ENCODE data around the gene PEX3. TPM values are rescaled to one million over a fixed set of nuclear protein-coding genes. Genes with fewer than 3 reads are reported as not detected.
A peak's percentile ranks its signal among the peaks of the same experiment; 100 is the strongest.
"Not testable (repeated sequence)": the region's sequence is repeated elsewhere in the genome, so short reads cannot be mapped to it uniquely, and the experiment has no call there.

Gene PEX3
- total and polyA plus RNA-seq, 2 experiments from 2014 or later, result 23.2 to 24.5 TPM

DNA sequence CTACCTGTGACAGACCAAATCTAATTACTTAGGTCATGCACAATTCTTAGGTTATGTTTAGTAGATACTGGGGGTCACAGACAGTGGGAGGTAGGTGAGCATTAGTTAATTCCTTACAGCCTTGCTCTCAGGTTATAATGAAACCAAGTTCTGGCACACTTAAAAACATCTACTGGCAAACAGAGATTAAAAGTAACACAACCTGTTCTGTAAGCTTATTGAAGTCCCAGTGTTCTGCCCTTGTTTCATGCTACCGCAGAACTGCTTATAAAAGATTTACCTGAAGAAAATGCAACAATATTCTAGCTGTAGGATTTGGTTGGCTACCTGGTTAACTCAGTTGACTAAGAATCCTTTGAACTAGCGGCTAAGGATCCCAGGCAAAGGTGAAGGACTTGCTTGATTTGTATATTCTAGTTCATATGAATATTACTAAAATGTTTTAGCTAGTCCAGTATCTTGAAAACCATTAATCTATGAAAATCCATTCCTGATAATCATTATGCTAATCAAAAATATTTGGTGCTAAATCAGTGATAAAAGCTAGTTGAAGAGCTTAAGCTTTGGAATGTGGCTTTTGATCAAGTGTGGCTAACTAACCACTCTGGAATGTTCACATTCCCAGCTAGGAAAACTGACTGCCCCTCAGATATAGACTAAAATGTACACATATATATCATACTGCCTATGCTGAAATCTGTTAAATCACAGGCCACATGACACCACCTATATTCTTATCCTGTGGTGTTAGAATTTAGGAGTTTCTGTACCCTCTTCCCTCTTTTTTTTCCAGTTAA is 7.2 kb downstream of the PEX3 start:
- H3K4me2 ChIP-seq, result peak overlapping the region; percentile 58
- no peak for DNase-seq (ENCODE audit: low spot score)
- H3K27ac ChIP-seq, result peak overlapping the region; percentile 6
- H3K27me3 ChIP-seq, result no peaks in the 10 kb centered on the region
- H4K20me1 ChIP-seq (ENCODE audit: insufficient read depth, poor library complexity, severe bottlenecking), result no peaks in the 10 kb centered on the region
- H2AFZ ChIP-seq, result no peak overlapping the region
- no peaks in the 10 kb centered on the region for H3K36me3 ChIP-seq (replicated peaks; ENCODE audit: insufficient read depth, low read depth)
- H3K4me3 ChIP-seq, result no peak overlapping the region
- H3K4me1 ChIP-seq (ENCODE audit: insufficient read depth), result no peaks in the 10 kb centered on the region
- H3K9me2 ChIP-seq (replicated peaks; ENCODE audit: insufficient read depth), result no peaks in the 10 kb centered on the region
- H3K79me2 ChIP-seq, result peaks cover 20% of the 10 kb centered on the region
- H3K9me3 ChIP-seq (ENCODE audit: low read depth), result no peaks in the 10 kb centered on the region
- 52% methylated on average over 2 of the region's 2 CpGs for WGBS (ENCODE audit: low lambda C conversion rate, missing lambda C conversion rate)
- TF ChIP-seq EZH2phosphoT487 (IDR thresholded peaks at IDR 0.05; ENCODE audit: low read depth, severe bottlenecking, unreplicated experiment), result no peak
- TF ChIP-seq, protein P1, sequence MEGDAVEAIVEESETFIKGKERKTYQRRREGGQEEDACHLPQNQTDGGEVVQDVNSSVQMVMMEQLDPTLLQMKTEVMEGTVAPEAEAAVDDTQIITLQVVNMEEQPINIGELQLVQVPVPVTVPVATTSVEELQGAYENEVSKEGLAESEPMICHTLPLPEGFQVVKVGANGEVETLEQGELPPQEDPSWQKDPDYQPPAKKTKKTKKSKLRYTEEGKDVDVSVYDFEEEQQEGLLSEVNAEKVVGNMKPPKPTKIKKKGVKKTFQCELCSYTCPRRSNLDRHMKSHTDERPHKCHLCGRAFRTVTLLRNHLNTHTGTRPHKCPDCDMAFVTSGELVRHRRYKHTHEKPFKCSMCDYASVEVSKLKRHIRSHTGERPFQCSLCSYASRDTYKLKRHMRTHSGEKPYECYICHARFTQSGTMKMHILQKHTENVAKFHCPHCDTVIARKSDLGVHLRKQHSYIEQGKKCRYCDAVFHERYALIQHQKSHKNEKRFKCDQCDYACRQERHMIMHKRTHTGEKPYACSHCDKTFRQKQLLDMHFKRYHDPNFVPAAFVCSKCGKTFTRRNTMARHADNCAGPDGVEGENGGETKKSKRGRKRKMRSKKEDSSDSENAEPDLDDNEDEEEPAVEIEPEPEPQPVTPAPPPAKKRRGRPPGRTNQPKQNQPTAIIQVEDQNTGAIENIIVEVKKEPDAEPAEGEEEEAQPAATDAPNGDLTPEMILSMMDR (IDR thresholded peaks at IDR 0.05; ENCODE audit: poor library complexity), result no peak
- no peak for TF ChIP-seq EZH2 (IDR thresholded peaks at IDR 0.05; ENCODE audit: borderline replicate concordance)

DNA sequence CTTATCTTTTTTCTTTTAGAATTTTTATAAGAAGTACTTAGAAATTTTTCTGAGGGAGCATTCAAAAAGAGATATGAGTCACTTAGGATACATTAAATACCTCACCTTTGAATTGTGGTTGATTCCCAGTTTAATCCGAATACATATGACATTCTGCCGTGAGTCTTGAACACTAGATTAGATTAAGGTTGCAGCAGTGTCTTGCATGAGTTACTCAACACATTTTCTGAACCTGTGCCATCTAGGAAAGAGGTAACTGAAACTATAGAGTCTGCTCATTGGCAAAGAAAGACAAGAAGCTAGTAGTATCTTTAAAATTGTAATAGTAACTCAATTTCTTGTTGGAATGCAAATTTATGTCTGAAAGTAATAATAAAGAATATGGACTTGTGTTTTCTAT is 14.9 kb downstream of the PEX3 start:
- Histone ChIP-seq H2AFZ (no peak overlapping the region), H3K79me2 (no peaks in the 10 kb centered on the region), H3K36me3 (replicated peaks; ENCODE audit: insufficient read depth, low read depth) (no peaks in the 10 kb centered on the region), H3K9me3 (ENCODE audit: low read depth) (no peaks in the 10 kb centered on the region), H3K4me3 (no peak overlapping the region), H3K4me1 (ENCODE audit: insufficient read depth) (no peaks in the 10 kb centered on the region), H3K4me2 (no peak overlapping the region), H3K27me3 (no peaks in the 10 kb centered on the region), H4K20me1 (ENCODE audit: insufficient read depth, poor library complexity, severe bottlenecking) (no peaks in the 10 kb centered on the region), H3K9me2 (replicated peaks; ENCODE audit: insufficient read depth) (no peaks in the 10 kb centered on the region), H3K27ac (no peak overlapping the region)
- 98% methylated on average over 2 of the region's 2 CpGs for WGBS (ENCODE audit: low lambda C conversion rate, missing lambda C conversion rate)
- TF ChIP-seq EZH2 (IDR thresholded peaks at IDR 0.05; ENCODE audit: borderline replicate concordance) (no peak), EZH2phosphoT487 (IDR thresholded peaks at IDR 0.05; ENCODE audit: low read depth, severe bottlenecking, unreplicated experiment) (no peak)
- TF ChIP-seq, protein P1 (IDR thresholded peaks at IDR 0.05; ENCODE audit: poor library complexity), result no peak
- DNase-seq (ENCODE audit: low spot score), result no peak

GRCh38 chr6:143468026-143468425 is 17.4 kb downstream of the PEX3 start:
- no peaks in the 10 kb centered on the region for H3K27me3 ChIP-seq
- H3K9me3 ChIP-seq (ENCODE audit: low read depth), result no peaks in the 10 kb centered on the region
- H4K20me1 ChIP-seq (ENCODE audit: insufficient read depth, poor library complexity, severe bottlenecking), result no peaks in the 10 kb centered on the region
- H3K4me2 ChIP-seq, result no peak overlapping the region
- DNase-seq (ENCODE audit: low spot score), result no peak
- no peak overlapping the region for H3K27ac ChIP-seq
- no peaks in the 10 kb centered on the region for H3K36me3 ChIP-seq (replicated peaks; ENCODE audit: insufficient read depth, low read depth)
- no peaks in the 10 kb centered on the region for H3K9me2 ChIP-seq (replicated peaks; ENCODE audit: insufficient read depth)
- H3K4me1 ChIP-seq (ENCODE audit: insufficient read depth), result no peaks in the 10 kb centered on the region
- no peak overlapping the region for H2AFZ ChIP-seq
- H3K4me3 ChIP-seq, result no peak overlapping the region
- H3K79me2 ChIP-seq, result no peaks in the 10 kb centered on the region
- TF ChIP-seq EZH2 (IDR thresholded peaks at IDR 0.05; ENCODE audit: borderline replicate concordance), result no peak
- no peak for TF ChIP-seq EZH2phosphoT487 (IDR thresholded peaks at IDR 0.05; ENCODE audit: low read depth, severe bottlenecking, unreplicated experiment)
- TF ChIP-seq, protein P1 (IDR thresholded peaks at IDR 0.05; ENCODE audit: poor library complexity), result no peak

- not testable (repeated sequence) for H3K4me3 ChIP-seq; H2AFZ ChIP-seq; DNase-seq (ENCODE audit: low spot score); H3K27me3 ChIP-seq; H3K9me2 ChIP-seq (replicated peaks; ENCODE audit: insufficient read depth); H3K4me2 ChIP-seq; H3K79me2 ChIP-seq; H3K9me3 ChIP-seq (ENCODE audit: low read depth); H3K36me3 ChIP-seq (replicated peaks; ENCODE audit: insufficient read depth, low read depth); H4K20me1 ChIP-seq (ENCODE audit: insufficient read depth, poor library complexity, severe bottlenecking); H3K27ac ChIP-seq; H3K4me1 ChIP-seq (ENCODE audit: insufficient read depth)
- 95% methylated on average over 2 of the region's 2 CpGs for WGBS (ENCODE audit: low lambda C conversion rate, missing lambda C conversion rate)
Observed at GRCh38 chr6:143468823-143469222, 18.2 kb downstream of the PEX3 start.
